ENCODE measurements around the gene ISCU.
A peak's percentile ranks its signal among the peaks of the same experiment; 100 is the strongest.
"Not testable (repeated sequence)": the region's sequence is repeated elsewhere in the genome, so short reads cannot be mapped to it uniquely, and the experiment has no call there.

Gene ISCU

DNA sequence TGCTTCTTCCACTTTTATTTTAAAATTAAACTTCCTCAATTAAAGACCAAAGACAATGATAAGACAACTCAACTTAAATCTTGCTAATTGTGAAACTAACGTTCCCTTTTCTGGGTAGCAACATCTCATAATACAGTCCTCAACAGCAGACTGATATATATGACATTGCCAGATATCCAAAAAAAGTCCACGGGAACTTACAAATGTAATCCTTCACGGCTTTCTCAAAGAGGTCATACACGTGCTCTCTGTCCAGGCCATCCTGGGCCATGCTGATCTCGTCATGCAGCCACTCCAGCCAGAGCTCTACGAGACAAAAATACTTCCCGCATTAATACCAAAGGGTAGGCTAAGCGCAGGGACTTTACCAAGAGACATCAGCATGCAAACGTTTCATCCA, 14.7 kb upstream of the ISCU start:
- TF ChIP-seq ARNTL (CRISPR knock-in tag; IDR thresholded peaks at IDR 0.05; ENCODE audit: borderline replicate concordance, low read depth): no peak
- no peak for TF ChIP-seq ESRRG (CRISPR knock-in tag; IDR thresholded peaks at IDR 0.05)
- no peak for TF ChIP-seq ZNF70 (CRISPR knock-in tag; IDR thresholded peaks at IDR 0.05)
- TF ChIP-seq CSDC2 (CRISPR knock-in tag; IDR thresholded peaks at IDR 0.05): no peak
- no peak for TF ChIP-seq BACH2 (CRISPR knock-in tag; IDR thresholded peaks at IDR 0.05; ENCODE audit: borderline replicate concordance)
- no peak for TF ChIP-seq ISL1 (CRISPR knock-in tag; IDR thresholded peaks at IDR 0.05)
- no peak for TF ChIP-seq POU6F1 (CRISPR knock-in tag; IDR thresholded peaks at IDR 0.05; ENCODE audit: borderline replicate concordance, low read depth)
- no peak for TF ChIP-seq TOX (CRISPR knock-in tag; IDR thresholded peaks at IDR 0.05; ENCODE audit: borderline replicate concordance)
- TF ChIP-seq, protein P1, sequence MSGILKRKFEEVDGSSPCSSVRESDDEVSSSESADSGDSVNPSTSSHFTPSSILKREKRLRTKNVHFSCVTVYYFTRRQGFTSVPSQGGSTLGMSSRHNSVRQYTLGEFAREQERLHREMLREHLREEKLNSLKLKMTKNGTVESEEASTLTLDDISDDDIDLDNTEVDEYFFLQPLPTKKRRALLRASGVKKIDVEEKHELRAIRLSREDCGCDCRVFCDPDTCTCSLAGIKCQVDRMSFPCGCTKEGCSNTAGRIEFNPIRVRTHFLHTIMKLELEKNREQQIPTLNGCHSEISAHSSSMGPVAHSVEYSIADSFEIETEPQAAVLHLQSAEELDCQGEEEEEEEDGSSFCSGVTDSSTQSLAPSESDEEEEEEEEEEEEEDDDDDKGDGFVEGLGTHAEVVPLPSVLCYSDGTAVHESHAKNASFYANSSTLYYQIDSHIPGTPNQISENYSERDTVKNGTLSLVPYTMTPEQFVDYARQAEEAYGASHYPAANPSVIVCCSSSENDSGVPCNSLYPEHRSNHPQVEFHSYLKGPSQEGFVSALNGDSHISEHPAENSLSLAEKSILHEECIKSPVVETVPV (CRISPR knock-in tag; IDR thresholded peaks at IDR 0.05): no peak
- no peak for ATAC-seq

- no peak for TF ChIP-seq OSR1 (CRISPR knock-in tag; IDR thresholded peaks at IDR 0.05)
- TF ChIP-seq ZC3H10 (CRISPR knock-in tag; IDR thresholded peaks at IDR 0.05): no peak
- TF ChIP-seq RARB (CRISPR knock-in tag; IDR thresholded peaks at IDR 0.05): no peak
- no peak for TF ChIP-seq ARNTL (CRISPR knock-in tag; IDR thresholded peaks at IDR 0.05; ENCODE audit: borderline replicate concordance, low read depth)
- TF ChIP-seq TCF4 (CRISPR knock-in tag; IDR thresholded peaks at IDR 0.05; ENCODE audit: borderline replicate concordance): no peak
- ATAC-seq: no peak
Measured at GRCh38 chr12:108548954-108549521, 13.4 kb upstream of the ISCU start.

GRCh38 chr12:108551535-108551934, 10.9 kb upstream of the ISCU start:
- TF ChIP-seq, protein P2, sequence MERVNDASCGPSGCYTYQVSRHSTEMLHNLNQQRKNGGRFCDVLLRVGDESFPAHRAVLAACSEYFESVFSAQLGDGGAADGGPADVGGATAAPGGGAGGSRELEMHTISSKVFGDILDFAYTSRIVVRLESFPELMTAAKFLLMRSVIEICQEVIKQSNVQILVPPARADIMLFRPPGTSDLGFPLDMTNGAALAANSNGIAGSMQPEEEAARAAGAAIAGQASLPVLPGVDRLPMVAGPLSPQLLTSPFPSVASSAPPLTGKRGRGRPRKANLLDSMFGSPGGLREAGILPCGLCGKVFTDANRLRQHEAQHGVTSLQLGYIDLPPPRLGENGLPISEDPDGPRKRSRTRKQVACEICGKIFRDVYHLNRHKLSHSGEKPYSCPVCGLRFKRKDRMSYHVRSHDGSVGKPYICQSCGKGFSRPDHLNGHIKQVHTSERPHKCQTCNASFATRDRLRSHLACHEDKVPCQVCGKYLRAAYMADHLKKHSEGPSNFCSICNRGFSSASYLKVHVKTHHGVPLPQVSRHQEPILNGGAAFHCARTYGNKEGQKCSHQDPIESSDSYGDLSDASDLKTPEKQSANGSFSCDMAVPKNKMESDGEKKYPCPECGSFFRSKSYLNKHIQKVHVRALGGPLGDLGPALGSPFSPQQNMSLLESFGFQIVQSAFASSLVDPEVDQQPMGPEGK (CRISPR knock-in tag; IDR thresholded peaks at IDR 0.05; ENCODE audit: borderline replicate concordance): no peak
- TF ChIP-seq ISL1 (CRISPR knock-in tag; IDR thresholded peaks at IDR 0.05): peak; percentile 20; the same call in 1 of the 2 replicates

DNA sequence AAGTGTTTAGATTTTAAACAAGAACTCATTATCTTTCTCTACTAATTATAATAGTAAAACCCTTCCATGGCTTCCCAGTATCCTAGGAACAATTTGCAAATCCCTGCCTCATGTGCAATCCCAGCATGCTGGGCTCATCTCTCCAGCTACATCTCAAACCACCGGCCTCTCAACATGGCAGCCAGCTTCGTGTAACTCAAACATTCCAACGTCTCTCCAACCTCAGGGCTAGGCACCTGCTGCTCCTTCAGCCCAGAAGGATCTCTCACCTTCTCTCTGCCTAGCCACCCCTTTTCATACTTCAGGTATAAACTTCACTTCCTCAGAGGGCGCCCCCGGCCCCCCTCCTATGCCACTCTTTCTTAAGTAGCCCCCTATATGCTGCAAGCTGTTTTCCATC, 8.6 kb upstream of the ISCU start:
- no peak for ATAC-seq
- TF ChIP-seq ZNF8 (CRISPR knock-in tag; IDR thresholded peaks at IDR 0.05): no peak

More at GRCh38 chr12:108551535-108551934, 10.9 kb upstream of the ISCU start:
- peak; percentile 66 for ATAC-seq

DNA sequence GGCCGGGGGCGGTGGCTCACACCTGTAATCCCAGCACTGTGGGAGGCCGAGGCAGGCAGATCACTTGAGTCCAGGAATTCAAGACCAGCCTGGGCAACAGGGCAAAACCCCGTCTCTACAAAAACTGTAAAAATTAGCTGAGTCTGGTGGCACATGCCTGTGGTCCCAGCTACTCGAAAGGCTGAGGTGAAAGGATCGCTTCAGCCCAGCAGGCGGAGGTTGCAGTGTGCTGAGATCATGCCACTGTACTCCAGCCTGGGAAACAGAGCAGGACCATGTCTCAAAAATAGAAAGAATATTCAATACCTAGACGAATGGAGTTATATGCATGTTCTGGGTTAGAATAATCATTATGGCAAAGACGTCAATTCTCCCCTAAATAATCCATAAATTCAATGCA, 7.0 kb upstream of the ISCU start:
- ATAC-seq: not testable (repeated sequence)

GRCh38 chr12:108559007-108559655, 3.3 kb upstream of the ISCU start:
- ATAC-seq: no peak
- TF ChIP-seq POU6F1 (CRISPR knock-in tag; IDR thresholded peaks at IDR 0.05; ENCODE audit: borderline replicate concordance, low read depth) (no peak), CSDC2 (CRISPR knock-in tag; IDR thresholded peaks at IDR 0.05) (no peak), CREB5 (CRISPR knock-in tag; IDR thresholded peaks at IDR 0.05; ENCODE audit: low read depth) (no peak), TCF4 (CRISPR knock-in tag; IDR thresholded peaks at IDR 0.05; ENCODE audit: borderline replicate concordance) (no peak), ZNF70 (CRISPR knock-in tag; IDR thresholded peaks at IDR 0.05) (no peak)

All from SK-N-SH treated with all-trans-retinoic acid at 6 μM for 48 hours (cell line).